IgD-negative memory B cell (primary cell): ENCODE data around the gene ITGBL1. TPM values are rescaled to one million over a fixed set of nuclear protein-coding genes. Genes with fewer than 3 reads are reported as not detected.

Source experiments
- H3K27ac Mint-ChIP-seq, 3 donors: one replicate each; pipeline ENCODE4 v1.8.0; 2020 to 2022; ENCODE audit warnings: mild to moderate bottlenecking in 3 of 3, mixed read lengths in 3 of 3, moderate library complexity in 1 of 3
- H3K27me3 Mint-ChIP-seq: one replicate; pipeline ENCODE4 v1.8.0; 2021; ENCODE audit warnings: mixed read lengths
- H3K36me3 Mint-ChIP-seq: one replicate; pipeline ENCODE4 v1.8.0; 2020; ENCODE audit warnings: mild to moderate bottlenecking, mixed read lengths
- H3K4me1 Mint-ChIP-seq, 3 donors: one replicate each; pipeline ENCODE4 v1.8.0; 2020 to 2022; ENCODE audit warnings: mixed read lengths in 3 of 3, mild to moderate bottlenecking in 1 of 3
- H3K4me3 Mint-ChIP-seq, 4 donors: one replicate each; pipeline ENCODE4 v1.8.0; 2020 to 2022; ENCODE audit warnings: mild to moderate bottlenecking in 4 of 4, mixed read lengths in 4 of 4, moderate library complexity in 3 of 4
- H3K9me3 Mint-ChIP-seq, 3 donors: one replicate each; pipeline ENCODE4 v1.8.0; 2020 to 2021; ENCODE audit warnings: mixed read lengths in 3 of 3, mild to moderate bottlenecking in 1 of 3
- polyA plus RNA-seq: library from polyadenylated mRNA; unstranded; fragments of 300-500 nt; fragmentation: Illumina TruSeq; gene quantifications from one replicate; pipeline ENCODE4 v1.2.3, GENCODE V29; 2021

Gene ITGBL1
- polyA plus RNA-seq, 1 donor from 2014 or later, result not detected

DNA sequence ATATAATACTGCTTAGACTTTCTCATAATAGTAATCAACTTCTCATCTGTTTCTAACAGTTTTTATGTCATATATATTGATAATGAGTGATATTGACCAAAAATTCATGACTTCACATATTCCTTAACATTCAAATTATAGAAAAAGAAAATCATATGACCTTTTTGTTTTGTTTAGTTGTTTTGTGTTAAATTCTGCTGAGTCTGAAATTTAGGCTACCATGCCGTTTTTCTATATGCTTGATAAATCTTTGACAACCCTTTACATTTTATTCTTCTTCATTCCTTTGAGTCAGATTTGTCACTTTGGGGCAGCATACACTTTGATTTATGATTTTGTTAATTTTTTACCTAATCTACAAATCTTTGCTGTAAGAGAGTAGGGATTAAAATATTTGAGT lies 176.4 kb downstream of the ITGBL1 start:
- no peaks in the 10 kb centered on the region for H3K27me3 Mint-ChIP-seq
- peaks cover 0 to 1% (median 0%) of the 10 kb centered on the region in 3 donors for H3K9me3 Mint-ChIP-seq
- no peak overlapping the region for H3K4me3 Mint-ChIP-seq
- peaks cover 12 to 30% (median 25%) of the 10 kb centered on the region in 3 donors for H3K4me1 Mint-ChIP-seq
- no peaks in the 10 kb centered on the region for H3K36me3 Mint-ChIP-seq
- no peak overlapping the region for H3K27ac Mint-ChIP-seq

DNA sequence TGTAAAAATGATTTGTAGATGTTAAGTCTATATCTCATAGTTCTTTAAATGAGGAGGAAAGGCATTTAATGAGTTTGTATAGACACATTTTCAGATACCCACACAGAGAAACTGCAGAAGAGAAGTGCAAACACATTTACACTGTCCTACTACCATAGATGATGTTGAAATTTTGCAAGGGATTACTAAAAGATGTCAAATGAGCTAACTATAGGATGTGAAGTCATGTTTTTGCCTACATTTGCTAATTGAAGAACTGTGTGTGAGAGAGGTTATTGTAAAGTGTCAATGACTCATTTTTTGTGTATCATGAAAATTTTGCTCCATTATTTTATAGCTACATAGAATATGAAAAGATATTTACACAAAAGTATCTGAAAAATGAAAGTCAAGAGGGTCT lies 178.9 kb downstream of the ITGBL1 start:
- H3K36me3 Mint-ChIP-seq, result no peaks in the 10 kb centered on the region
- no peaks in the 10 kb centered on the region for H3K27me3 Mint-ChIP-seq
- peaks cover 6 to 10% (median 10%) of the 10 kb centered on the region in 3 donors for H3K4me1 Mint-ChIP-seq
- H3K9me3 Mint-ChIP-seq, result peaks cover 0 to 1% (median 0%) of the 10 kb centered on the region in 3 donors
- no peak overlapping the region for H3K4me3 Mint-ChIP-seq
- no peak overlapping the region for H3K27ac Mint-ChIP-seq

DNA sequence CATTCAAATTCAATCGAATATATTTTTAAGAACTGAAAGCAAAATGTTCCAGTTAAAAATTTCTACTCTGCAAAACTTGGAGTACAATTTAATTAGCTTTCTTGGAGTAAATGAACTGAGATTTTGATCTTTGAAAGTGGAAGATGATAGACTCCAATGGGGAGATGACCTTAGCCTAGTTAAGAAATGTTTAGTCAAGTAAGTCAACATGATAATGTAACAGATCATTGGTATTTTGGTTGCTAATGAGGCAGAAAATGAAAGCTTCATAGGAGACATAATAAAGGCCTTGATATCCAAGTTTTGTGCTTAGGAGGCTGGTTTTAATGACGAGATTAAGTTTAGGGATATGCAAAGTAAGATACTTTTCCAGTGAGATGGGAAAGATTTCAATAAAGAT lies 181.7 kb downstream of the ITGBL1 start:
- no peak overlapping the region for H3K27ac Mint-ChIP-seq
- H3K36me3 Mint-ChIP-seq, result no peaks in the 10 kb centered on the region
- H3K27me3 Mint-ChIP-seq, result no peaks in the 10 kb centered on the region
- peaks cover 0 to 1% (median 0%) of the 10 kb centered on the region in 3 donors for H3K9me3 Mint-ChIP-seq
- no peak overlapping the region for H3K4me3 Mint-ChIP-seq
- no peaks in the 10 kb centered on the region for H3K4me1 Mint-ChIP-seq

DNA sequence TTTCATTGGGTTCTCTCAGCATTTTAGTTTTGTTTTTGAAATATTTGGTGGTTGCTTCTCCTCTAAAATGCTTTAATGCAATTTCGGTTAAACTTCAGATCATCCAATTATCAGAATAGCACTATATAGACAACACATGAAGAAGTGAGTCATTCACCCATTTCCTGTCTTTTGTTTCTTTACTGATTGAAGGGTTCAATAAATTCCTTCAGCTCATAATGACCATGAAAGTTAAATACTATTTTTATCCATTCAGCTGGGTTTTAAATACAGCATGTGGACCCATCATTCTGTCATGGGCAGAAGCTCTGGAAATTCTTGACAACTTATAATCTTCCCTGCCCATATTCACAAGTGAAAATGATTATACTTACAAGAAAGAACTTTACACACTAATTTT lies 187.2 kb downstream of the ITGBL1 start:
- H3K36me3 Mint-ChIP-seq, result no peaks in the 10 kb centered on the region
- H3K27ac Mint-ChIP-seq, result no peak overlapping the region

DNA sequence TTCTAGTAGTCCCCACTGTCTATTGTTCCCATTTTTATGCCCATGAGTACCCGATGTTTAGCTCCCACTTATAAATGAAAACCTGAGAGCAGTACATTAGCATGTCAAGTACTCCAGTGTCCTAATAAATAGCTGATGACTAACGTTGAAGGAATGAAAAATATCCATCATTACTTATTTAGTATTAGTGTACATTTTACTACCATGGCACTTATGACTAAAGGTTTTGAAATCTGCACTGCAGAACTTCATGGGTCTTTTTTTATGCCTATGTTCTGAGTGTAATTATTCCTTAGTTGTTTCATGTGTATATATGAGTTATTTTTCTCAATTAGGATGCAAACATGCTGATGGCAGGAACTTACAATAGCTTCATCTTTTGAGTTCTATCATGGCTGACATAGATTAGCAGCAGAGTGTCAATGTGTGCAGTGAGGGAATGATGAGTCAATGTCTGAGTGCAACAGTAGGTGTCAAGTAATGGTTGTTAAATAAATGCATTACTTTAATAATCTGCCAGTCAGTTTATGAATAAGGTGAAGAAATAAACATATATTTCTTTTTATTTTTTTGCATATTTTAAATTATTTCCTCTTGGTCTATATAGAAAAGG lies 188.4 kb downstream of the ITGBL1 start:
- Mint-ChIP-seq H3K4me3 (no peak overlapping the region), H3K36me3 (no peaks in the 10 kb centered on the region), H3K4me1 (no peaks in the 10 kb centered on the region), H3K27me3 (peaks cover 4% of the 10 kb centered on the region), H3K27ac (no peak overlapping the region), H3K9me3 (peaks cover 0 to 1% (median 0%) of the 10 kb centered on the region in 3 donors)

More for the DNA sequence above, 187.2 kb downstream of the ITGBL1 start:
- Mint-ChIP-seq H3K4me1 (no peaks in the 10 kb centered on the region), H3K4me3 (no peak overlapping the region), H3K27me3 (peaks cover under 1% of the 10 kb centered on the region), H3K9me3 (peaks cover 0 to 1% (median 0%) of the 10 kb centered on the region in 3 donors)

DNA sequence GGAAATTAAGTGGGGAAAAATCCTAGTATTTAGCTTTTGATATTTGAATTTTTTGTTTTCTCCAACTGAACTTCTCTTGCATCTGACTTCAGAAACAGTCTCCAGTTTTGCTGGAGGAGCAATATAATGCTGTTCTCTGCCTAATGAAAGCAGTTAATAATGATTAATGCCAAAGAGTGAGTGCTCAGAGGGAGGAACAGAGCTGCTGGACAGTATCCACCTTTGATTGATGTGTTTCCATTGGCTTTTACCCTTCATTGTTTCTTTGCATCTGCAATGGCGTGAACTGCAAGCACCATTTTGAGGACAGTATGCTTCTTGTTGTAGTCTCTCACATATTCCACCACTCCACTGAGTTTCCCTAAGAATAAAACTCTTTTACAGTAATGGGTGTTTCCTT lies 193.4 kb downstream of the ITGBL1 start:
- Mint-ChIP-seq H3K9me3 (peaks cover 0 to 1% (median 0%) of the 10 kb centered on the region in 3 donors), H3K36me3 (no peaks in the 10 kb centered on the region), H3K4me1 (peaks cover 0 to 2% (median 0%) of the 10 kb centered on the region in 3 donors), H3K27ac (no peak overlapping the region), H3K4me3 (no peak overlapping the region), H3K27me3 (peaks cover 6% of the 10 kb centered on the region)

DNA sequence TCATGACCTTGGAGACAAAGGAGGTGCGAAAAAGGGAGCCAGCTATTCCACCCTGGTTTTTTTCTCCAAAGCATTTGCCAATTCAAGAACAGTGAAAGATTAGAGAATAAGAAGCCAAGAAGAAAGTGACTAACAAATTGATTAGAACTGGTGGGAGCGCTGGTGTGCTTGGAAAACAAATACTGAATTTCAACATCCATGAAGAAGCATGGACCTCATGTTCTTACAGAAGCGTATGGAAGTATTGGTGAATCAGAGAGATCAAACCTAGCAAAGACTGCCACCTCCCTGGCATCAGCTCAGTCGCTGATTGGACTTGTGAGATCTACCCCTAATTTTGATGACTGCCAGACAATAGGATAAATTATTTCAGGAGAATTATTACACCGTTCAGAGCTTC lies 195.3 kb downstream of the ITGBL1 start:
- no peaks in the 10 kb centered on the region for H3K36me3 Mint-ChIP-seq
- peaks cover 0 to 2% (median 0%) of the 10 kb centered on the region in 3 donors for H3K4me1 Mint-ChIP-seq
- H3K9me3 Mint-ChIP-seq, result peaks cover 0 to 2% (median 0%) of the 10 kb centered on the region in 3 donors
- H3K27ac Mint-ChIP-seq, result no peak overlapping the region
- H3K4me3 Mint-ChIP-seq, result no peak overlapping the region
- peaks cover 6% of the 10 kb centered on the region for H3K27me3 Mint-ChIP-seq

DNA sequence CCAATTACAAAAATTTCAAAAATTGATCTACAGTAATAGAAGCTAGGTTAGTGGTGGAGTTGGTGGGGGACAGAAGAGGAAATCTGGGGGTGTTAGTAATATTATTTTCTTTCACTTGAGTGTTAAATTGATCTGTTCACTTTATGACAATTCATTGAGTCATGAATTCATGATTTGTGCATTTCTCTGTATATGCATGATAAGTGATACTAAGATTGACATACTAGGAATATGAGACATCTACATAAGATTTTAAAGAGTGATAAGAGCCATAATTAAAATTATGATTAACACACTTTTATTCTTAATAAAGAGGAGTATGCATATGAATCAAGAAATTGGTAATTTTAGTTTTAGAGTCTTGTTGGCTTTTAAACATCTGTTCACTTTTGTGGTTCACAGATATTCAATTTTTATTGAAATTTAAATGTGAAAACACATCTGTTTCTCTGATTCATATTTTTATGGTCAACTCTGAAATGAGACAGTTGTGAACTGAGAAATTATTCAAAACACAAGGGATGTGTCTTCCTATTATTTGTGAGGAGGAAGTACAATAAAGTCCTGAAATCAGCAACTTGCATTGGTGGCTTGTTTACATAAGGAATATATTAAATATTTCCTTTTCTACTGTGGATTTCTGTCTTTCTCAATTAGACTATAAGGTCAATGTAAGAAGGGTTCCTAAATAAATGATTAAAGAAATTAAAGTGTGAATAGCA lies 196.5 kb downstream of the ITGBL1 start:
- Mint-ChIP-seq H3K4me3 (no peak overlapping the region), H3K9me3 (peaks cover 0 to 2% (median 0%) of the 10 kb centered on the region in 3 donors), H3K27me3 (peaks cover 6% of the 10 kb centered on the region), H3K36me3 (no peaks in the 10 kb centered on the region), H3K4me1 (peaks cover 0 to 3% (median 0%) of the 10 kb centered on the region in 3 donors), H3K27ac (no peak overlapping the region)

DNA sequence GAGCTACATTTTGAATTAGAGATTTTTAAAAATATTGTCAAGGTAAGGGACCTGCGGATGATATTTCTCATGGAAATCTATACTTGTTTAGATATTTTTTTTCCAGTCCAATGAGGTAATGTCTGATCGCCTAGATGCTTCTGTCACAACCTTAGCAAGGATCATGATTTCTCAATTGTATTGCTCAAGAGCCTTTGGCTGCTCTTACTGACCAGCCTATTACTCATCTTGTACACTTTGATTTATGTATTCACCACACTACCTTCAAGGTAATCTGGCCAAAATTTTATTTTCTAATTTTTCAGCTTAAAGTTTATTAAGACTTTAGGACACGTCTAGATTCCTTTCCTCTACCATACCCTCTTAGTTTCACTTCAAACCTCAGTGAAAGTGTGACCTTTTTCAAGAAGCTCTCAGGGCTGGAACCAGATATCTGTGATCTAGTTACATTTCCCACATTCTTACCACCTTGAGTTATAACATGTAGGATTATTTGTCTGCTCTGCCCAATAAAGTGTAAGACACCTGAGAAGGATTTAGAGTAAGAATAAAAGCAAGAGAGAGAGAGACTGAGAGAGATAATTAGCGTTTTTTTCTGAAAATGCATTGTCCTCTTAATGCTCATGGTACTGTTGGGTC lies 197.1 kb downstream of the ITGBL1 start:
- H3K36me3 Mint-ChIP-seq, result no peaks in the 10 kb centered on the region
- peaks cover 0 to 5% (median 0%) of the 10 kb centered on the region in 3 donors for H3K4me1 Mint-ChIP-seq
- peaks cover 0 to 2% (median 0%) of the 10 kb centered on the region in 3 donors for H3K9me3 Mint-ChIP-seq
- no peak overlapping the region for H3K27ac Mint-ChIP-seq
- H3K27me3 Mint-ChIP-seq, result peaks cover 6% of the 10 kb centered on the region
- no peak overlapping the region for H3K4me3 Mint-ChIP-seq

DNA sequence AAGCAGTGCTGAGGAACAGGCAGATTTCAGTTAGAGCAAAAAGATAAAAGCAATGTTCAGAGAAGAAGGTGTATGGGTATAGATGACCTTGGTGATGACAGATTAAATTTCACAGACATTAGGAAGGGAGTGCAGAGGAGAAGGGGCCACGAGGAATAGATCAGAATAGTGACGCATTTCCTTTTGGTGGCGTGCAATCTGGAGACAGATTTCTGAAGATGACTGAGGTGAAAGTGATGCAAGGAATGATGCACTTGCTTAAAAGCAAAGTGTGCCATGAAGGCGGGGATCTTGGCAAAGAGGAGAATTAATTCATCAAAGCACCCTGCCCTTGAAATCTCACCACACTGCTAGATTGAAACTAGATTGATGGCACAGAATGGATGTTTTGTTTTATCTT lies 202.4 kb downstream of the ITGBL1 start:
- Mint-ChIP-seq H3K27me3 (peaks cover under 1% of the 10 kb centered on the region), H3K4me1 (peaks cover 5 to 10% (median 8%) of the 10 kb centered on the region in 3 donors), H3K9me3 (peaks cover 0 to 2% (median 0%) of the 10 kb centered on the region in 3 donors), H3K36me3 (no peaks in the 10 kb centered on the region), H3K27ac (no peak overlapping the region), H3K4me3 (no peak overlapping the region)

DNA sequence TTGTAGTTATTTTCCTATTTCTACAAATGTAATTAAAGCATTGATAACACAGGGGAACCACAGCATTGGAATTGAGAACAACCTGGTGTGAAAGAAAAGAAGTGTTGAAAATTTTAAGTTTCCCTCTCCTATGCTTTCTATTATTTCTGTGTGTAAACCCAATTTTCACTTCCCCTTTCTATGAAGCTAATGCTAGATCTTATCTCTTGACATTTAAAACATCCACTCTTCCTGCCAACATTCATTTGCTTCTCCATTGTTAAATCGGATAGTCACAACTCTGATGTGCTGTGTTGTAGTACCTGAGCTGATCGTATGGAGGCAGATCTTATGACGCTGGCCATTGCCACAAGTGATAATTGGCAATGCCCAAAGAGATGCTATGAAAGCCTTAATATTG lies 203.0 kb downstream of the ITGBL1 start:
- Mint-ChIP-seq H3K4me3 (no peak overlapping the region), H3K36me3 (no peaks in the 10 kb centered on the region), H3K27ac (no peak overlapping the region), H3K27me3 (peaks cover 3% of the 10 kb centered on the region), H3K4me1 (peaks cover 5 to 10% (median 8%) of the 10 kb centered on the region in 3 donors), H3K9me3 (peaks cover 0 to 2% (median 0%) of the 10 kb centered on the region in 3 donors)

DNA sequence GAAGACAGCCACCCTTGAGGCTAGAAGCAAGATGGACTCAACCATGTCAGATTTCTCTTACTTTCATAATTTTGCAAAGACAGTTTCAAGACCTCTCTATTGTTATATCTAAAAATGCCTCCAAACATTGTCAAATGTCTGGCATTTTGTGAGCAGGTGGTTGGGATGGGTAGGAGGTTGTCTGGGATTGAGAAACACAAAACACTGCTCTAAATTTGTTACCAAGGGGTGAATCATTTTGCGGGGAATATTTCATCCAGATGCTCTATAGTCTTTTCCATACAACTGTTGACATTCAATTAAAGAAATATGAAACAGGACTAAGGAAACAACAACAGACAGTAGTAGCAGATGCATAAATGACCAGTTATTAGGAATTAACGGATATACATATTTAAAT lies 208.2 kb downstream of the ITGBL1 start:
- no peak overlapping the region for H3K4me3 Mint-ChIP-seq
- no peak overlapping the region for H3K27ac Mint-ChIP-seq
- peaks cover 3% of the 10 kb centered on the region for H3K27me3 Mint-ChIP-seq
- H3K9me3 Mint-ChIP-seq, result no peaks in the 10 kb centered on the region
- peaks cover 0 to 3% (median under 1%) of the 10 kb centered on the region in 3 donors for H3K4me1 Mint-ChIP-seq
- peaks cover 2% of the 10 kb centered on the region for H3K36me3 Mint-ChIP-seq

DNA sequence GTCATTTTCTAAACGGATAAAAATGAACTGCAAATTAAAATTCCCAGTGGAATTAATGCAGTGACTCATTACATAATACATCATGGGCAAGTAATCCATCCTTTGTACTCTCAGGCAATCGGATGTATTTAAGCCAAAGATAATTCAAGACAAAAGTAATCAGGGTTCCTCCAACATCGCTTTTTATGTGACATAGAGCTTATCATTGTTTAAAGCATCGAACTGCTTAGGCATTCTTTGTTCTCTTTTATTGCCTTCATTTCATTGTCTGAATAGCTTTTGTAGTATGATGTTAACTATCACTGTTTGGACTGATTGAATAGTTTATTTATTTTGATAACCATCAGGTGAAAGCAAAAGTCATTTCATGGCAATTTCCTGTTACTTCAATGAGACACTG lies 209.4 kb downstream of the ITGBL1 start:
- H3K4me1 Mint-ChIP-seq, result no peaks in the 10 kb centered on the region
- H3K36me3 Mint-ChIP-seq, result peaks cover 2% of the 10 kb centered on the region
- H3K27me3 Mint-ChIP-seq, result peaks cover 3% of the 10 kb centered on the region

DNA sequence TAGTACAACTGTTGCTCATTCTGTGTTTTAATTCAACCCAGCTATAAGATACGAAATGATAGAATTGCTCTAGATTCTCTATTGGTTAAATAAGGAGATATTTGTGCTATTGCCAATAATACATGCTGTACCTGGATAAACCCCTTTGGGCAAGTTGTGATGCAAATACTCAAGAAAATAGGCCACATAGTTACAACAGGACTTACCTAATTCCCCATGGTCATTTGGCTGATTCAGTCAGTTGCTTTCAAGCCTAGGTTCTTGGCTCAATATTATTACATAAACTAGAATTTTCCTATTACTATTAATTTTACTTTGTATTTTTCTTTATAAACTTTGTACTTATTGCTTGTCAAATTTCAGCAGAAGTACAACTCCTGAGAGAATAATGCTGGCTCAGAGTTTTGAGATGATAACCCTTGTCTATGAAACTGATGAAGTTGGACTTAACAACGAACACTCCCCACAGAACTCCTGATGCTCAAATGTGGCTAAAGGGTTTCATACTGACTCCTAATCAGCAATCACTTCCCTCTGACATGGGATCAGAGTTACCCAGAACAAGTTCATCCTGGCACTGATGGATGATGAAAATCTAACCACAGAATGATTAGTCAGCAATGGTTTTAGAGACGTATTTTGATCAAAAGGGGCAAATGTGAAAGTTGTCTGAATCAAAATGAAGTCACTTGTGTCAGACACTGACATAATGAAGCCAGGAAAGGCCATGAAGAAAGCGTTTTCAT lies 221.1 kb downstream of the ITGBL1 start:
- Mint-ChIP-seq H3K9me3 (peaks cover 0 to 1% (median 0%) of the 10 kb centered on the region in 3 donors), H3K36me3 (no peaks in the 10 kb centered on the region), H3K27me3 (no peaks in the 10 kb centered on the region), H3K27ac (no peak overlapping the region), H3K4me1 (peaks cover 6 to 9% (median 8%) of the 10 kb centered on the region in 3 donors), H3K4me3 (no peak overlapping the region)

More for the DNA sequence above, 209.4 kb downstream of the ITGBL1 start:
- Mint-ChIP-seq H3K27ac (no peak overlapping the region), H3K9me3 (peaks cover 0 to 2% (median 0%) of the 10 kb centered on the region in 3 donors), H3K4me3 (no peak overlapping the region)

DNA sequence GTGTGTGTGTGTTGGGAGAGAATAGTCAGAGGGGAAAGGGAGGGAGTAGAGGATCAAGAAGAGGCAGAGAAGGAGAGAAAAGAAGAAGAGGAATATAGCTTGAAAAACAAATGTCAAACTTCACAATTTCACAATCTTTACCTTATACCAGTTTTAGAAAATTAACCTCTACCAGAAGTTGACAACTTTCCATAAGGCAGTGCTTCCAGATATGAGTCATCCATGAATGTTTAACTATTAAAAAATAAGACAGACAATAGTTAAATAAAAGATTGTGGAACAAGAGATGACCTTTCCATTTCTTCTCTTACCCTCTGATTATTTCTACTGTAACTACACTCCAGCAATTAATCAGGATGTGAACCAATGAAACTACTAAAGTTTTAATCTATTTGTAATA lies 229.4 kb downstream of the ITGBL1 start:
- H3K4me3 Mint-ChIP-seq, result no peak overlapping the region

More for the DNA sequence above, 229.4 kb downstream of the ITGBL1 start:
- Mint-ChIP-seq H3K27ac (no peak overlapping the region), H3K36me3 (no peaks in the 10 kb centered on the region), H3K4me1 (no peaks in the 10 kb centered on the region), H3K9me3 (no peaks in the 10 kb centered on the region), H3K27me3 (peaks cover 8% of the 10 kb centered on the region)
